Fibroblast of villous mesenchyme (primary cell): ENCODE data around the gene COL27A1. TPM values are rescaled to one million over a fixed set of nuclear protein-coding genes. Genes with fewer than 3 reads are reported as not detected.
A peak's percentile ranks its signal among the peaks of the same experiment; 100 is the strongest.

Experiments
- DNase-seq: peaks from one replicate; pipeline ENCODE4 v3.0.0-alpha.2; 2010; ENCODE audit warnings: low read depth
- H3K4me3 ChIP-seq: 2 replicates; pipeline ENCODE4 v1.5.1; 2011; ENCODE audit warnings: low read depth, mild to moderate bottlenecking, low read length
- CTCF ChIP-seq: IDR thresholded peaks from 2 replicates; pipeline ENCODE4 v1.5.1; 2012; ENCODE audit warnings: low read depth, mild to moderate bottlenecking, low read length; ENCODE audit not compliant: insufficient read depth
- total RNA-seq: library from RNA; depleted of rRNA; stranded (reverse); fragments of >200 nt; gene quantifications from 2 replicates; pipeline ENCODE4 v1.2.3, GENCODE V29; 2012

Gene COL27A1
- total RNA-seq, 1 donor: 23.3 TPM

- DNase-seq: peak; percentile 76
- H3K4me3 ChIP-seq: no peak overlapping the region
- TF ChIP-seq CTCF: no peak
Measured at GRCh38 chr9:114278881-114279570, 123.7 kb downstream of the COL27A1 start.

- H3K4me3 ChIP-seq: no peak overlapping the region
- no peak for TF ChIP-seq CTCF
- DNase-seq: no peak
Measured at GRCh38 chr9:114279693-114280092, 124.4 kb downstream of the COL27A1 start.

- DNase-seq: no peak
- TF ChIP-seq CTCF: no peak
- no peak overlapping the region for H3K4me3 ChIP-seq
Measured at GRCh38 chr9:114280636-114281472, 125.5 kb downstream of the COL27A1 start.

GRCh38 chr9:114281473-114282103 is 126.3 kb downstream of the COL27A1 start:
- H3K4me3 ChIP-seq: no peak overlapping the region
- TF ChIP-seq CTCF: no peak
- peak; percentile 89 for DNase-seq

GRCh38 chr9:114282104-114282485 is 126.8 kb downstream of the COL27A1 start:
- TF ChIP-seq CTCF: no peak
- no peak for DNase-seq
- H3K4me3 ChIP-seq: no peak overlapping the region

- no peak overlapping the region for H3K4me3 ChIP-seq
- no peak for TF ChIP-seq CTCF
- DNase-seq: no peak
Measured at GRCh38 chr9:114282507-114282906, 127.2 kb downstream of the COL27A1 start.
